Esophagus muscularis mucosa (tissue), 4 donors: Measurements from ENCODE around the gene POU5F1. TPM values are rescaled to one million over a fixed set of nuclear protein-coding genes. Genes with fewer than 3 reads are reported as not detected.
"Not testable (repeated sequence)": the region's sequence is repeated elsewhere in the genome, so short reads cannot be mapped to it uniquely, and the experiment has no call there.

ENCODE experiments used
- DNase-seq: peaks from one replicate; pipeline ENCODE4 v3.0.0-alpha.2; 2017; ENCODE audit errors: extremely low spot score
- H3K27ac ChIP-seq, 4 donors: fragments of 200-600 bp; sonication (generic); replicated peaks in 1 of 4; 1 replicate in 3 of 4; 2 replicates in 1 of 4; pipeline ENCODE4 v1.5.1; 2016 to 2019; ENCODE audit warnings: mild to moderate bottlenecking in 1 of 4
- H3K27me3 ChIP-seq, 4 donors: fragments of 200-600 bp; sonication (generic); one replicate each; pipeline versions ENCODE4 v1.5.1 to v1.6.0; 2016 to 2019
- H3K36me3 ChIP-seq, 4 donors: fragments of 200-600 bp; sonication (generic); one replicate each; pipeline ENCODE4 v1.5.1; 2016 to 2019
- H3K4me1 ChIP-seq, 4 donors: fragments of 200-600 bp; sonication (generic); one replicate each; pipeline ENCODE4 v1.5.1; 2016 to 2019
- H3K4me3 ChIP-seq, 4 donors: fragments of 200-600 bp; sonication (generic); 1 replicate in 2 of 4; 2 replicates in 2 of 4; pipeline ENCODE4 v1.5.1; 2016 to 2019; ENCODE audit warnings: mild to moderate bottlenecking in 4 of 4, moderate library complexity in 1 of 4
- H3K9me3 ChIP-seq, 4 donors: fragments of 200-600 bp; sonication (generic); 1 replicate in 3 of 4; 2 replicates in 1 of 4; pipeline ENCODE4 v1.5.1; 2016 to 2019
- EP300 ChIP-seq: sonication (generic); formaldehyde crosslinking; IDR thresholded peaks from one replicate; pipeline ENCODE4 v1.6.1; 2017; ENCODE audit warnings: antibody characterized with exemption
- POLR2A ChIP-seq: fragments of 450-650 bp; IDR thresholded peaks from one replicate; pipeline ENCODE4 v1.6.1; 2017; ENCODE audit warnings: antibody characterized with exemption, moderate library complexity, mild to moderate bottlenecking, low read depth
- POLR2AphosphoS5 ChIP-seq, 2 donors: sonication (generic); formaldehyde crosslinking; IDR thresholded peaks; one replicate each; pipeline ENCODE4 v1.6.1; 2017; ENCODE audit warnings: antibody characterized with exemption in 2 of 2
- WGBS: methylation state at CpG from one replicate; pipeline ENCODE4 v1.1.5; 2018; 5-methylcytosine and 5-hydroxymethylcytosine counted together
- intact Hi-C: fragments of 100-400 bp; cut with DNase I; formaldehyde crosslinking; loops from one replicate; pipeline ENCODE4 v1.15.1; 2023
- total RNA-seq, 4 donors: library from RNA; depleted of rRNA; stranded (reverse); fragments of >200 nt; gene quantifications; one replicate each; pipeline versions ENCODE4 v1.1.0 to v1.2.1, GENCODE V29; 2016
- TF ChIP-seq, protein P1 (sequence below), 3 experiments: fragments of 200-600 bp in 2 of 3; fragments of 450-650 bp in 1 of 3; sonication (generic) in 2 of 3; IDR thresholded peaks; one replicate each; pipeline ENCODE4 v1.5.1; 2017 to 2019; ENCODE audit warnings: antibody characterized with exemption in 3 of 3, mild to moderate bottlenecking in 2 of 3, moderate library complexity in 1 of 3

POU5F1 gene
- total RNA-seq, 4 donors from 2014 or later: 1.3 TPM; not detected in 3

DNA sequence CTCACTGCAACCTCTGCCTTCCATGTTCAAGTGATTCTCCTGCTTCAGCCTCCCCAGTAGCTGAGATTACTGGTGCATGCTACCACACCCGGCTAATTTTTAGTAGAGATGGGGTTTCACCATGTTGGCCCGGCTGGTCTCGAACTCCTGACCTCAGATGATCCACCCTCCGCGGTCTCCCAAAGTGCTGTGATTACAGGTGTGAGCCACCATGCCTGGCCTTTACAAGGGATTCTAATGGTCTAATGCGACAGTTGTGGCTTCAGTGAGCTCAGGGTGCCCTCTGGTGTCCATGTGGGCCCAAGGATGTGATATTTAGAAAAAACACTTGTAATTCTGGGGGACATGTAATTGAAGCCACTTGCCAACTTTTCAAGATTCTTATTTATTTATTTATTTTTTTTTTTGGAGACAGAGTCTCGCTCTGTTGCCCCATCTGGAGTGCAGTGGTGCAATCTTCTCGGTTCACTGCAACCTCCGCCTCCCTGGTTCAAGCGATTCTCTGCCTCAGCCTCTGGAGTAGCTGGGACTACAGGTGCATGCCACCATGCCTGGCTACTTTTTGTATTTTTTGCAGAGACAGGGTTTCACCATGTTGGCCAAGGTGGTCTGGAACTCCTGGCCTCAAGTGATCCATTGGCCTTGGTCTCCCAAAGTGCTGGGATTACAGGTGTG, 22.1 kb upstream of the POU5F1 start:
- TF ChIP-seq POLR2AphosphoS5 (IDR thresholded peaks at IDR 0.05): peak in 1 of 2 donors; percentile 29
- TF ChIP-seq, protein P1, sequence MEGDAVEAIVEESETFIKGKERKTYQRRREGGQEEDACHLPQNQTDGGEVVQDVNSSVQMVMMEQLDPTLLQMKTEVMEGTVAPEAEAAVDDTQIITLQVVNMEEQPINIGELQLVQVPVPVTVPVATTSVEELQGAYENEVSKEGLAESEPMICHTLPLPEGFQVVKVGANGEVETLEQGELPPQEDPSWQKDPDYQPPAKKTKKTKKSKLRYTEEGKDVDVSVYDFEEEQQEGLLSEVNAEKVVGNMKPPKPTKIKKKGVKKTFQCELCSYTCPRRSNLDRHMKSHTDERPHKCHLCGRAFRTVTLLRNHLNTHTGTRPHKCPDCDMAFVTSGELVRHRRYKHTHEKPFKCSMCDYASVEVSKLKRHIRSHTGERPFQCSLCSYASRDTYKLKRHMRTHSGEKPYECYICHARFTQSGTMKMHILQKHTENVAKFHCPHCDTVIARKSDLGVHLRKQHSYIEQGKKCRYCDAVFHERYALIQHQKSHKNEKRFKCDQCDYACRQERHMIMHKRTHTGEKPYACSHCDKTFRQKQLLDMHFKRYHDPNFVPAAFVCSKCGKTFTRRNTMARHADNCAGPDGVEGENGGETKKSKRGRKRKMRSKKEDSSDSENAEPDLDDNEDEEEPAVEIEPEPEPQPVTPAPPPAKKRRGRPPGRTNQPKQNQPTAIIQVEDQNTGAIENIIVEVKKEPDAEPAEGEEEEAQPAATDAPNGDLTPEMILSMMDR (IDR thresholded peaks at IDR 0.05): peak; percentile 53 to 65 (median 61)
- not testable (repeated sequence) for DNase-seq, H3K9me3 ChIP-seq, H3K4me3 ChIP-seq, H3K27ac ChIP-seq, H3K36me3 ChIP-seq, H3K27me3 ChIP-seq
- WGBS: 57% methylated on average over 10 of the region's 10 CpGs
- intact Hi-C loops: loop anchor here (2.0 kb wide), 1 partner anchor 56 kb away; no protein-coding TSS in a partner anchor
- peaks cover 7 to 24% (median 16%) of the 10 kb centered on the region in 4 donors for H3K4me1 ChIP-seq

DNA sequence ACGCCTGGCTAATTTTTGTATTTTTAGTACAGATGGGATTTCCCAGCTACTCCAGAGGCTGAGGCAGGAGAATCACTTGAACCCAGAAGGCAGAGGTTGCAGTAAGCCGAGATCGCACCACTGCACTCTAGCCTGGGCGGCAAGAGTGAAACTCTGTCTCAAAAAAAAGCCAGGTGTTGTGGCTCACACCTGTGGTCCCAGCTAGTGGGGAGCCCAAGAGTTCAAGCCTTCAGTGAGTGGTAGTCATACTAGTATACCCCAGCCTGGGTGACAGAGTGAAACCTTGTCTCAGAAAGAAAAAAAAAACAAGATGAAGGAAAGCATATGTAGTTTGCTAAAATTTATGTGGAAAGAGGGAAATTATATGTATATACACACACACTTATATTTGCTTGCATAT, 20.0 kb upstream of the POU5F1 start:
- WGBS: 84% methylated on average over 4 of the region's 4 CpGs
- intact Hi-C loops: no loop called here
- DNase-seq: no peak

DNA sequence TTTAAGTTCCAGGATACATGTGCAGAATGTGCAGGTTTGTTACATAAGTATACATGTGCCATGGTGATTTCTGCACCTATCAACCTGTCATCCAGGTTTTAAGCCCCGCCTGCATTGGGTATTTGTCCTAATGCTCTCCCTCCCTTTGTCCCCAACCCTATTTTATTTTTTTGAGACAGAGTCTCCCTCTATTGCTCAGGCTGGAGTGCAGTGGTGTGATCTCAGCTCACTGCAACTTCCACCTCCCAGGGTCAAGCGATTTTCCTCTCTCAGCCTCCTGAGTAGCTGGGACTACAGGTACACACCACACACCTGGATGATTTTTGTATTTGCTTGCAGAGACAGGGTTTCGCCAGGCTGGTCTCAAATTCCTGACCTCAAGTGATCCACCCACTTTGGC, 18.7 kb upstream of the POU5F1 start:
- intact Hi-C loops, H3K27me3 ChIP-seq, H3K4me3 ChIP-seq, H3K9me3 ChIP-seq, DNase-seq, H3K27ac ChIP-seq, H3K4me1 ChIP-seq, H3K36me3 ChIP-seq: not testable (repeated sequence)
- WGBS: 86% methylated on average over 3 of the region's 3 CpGs

More for the DNA sequence above, 20.0 kb upstream of the POU5F1 start:
- H3K27ac ChIP-seq: no peak overlapping the region
- H3K27me3 ChIP-seq: no peaks in the 10 kb centered on the region
- H3K36me3 ChIP-seq: peaks cover 0 to 4% (median 0%) of the 10 kb centered on the region in 4 donors
- H3K9me3 ChIP-seq: no peaks in the 10 kb centered on the region
- H3K4me1 ChIP-seq: peaks cover 0 to 16% (median 8%) of the 10 kb centered on the region in 4 donors
- no peak for TF ChIP-seq POLR2A
- H3K4me3 ChIP-seq: no peak overlapping the region

DNA sequence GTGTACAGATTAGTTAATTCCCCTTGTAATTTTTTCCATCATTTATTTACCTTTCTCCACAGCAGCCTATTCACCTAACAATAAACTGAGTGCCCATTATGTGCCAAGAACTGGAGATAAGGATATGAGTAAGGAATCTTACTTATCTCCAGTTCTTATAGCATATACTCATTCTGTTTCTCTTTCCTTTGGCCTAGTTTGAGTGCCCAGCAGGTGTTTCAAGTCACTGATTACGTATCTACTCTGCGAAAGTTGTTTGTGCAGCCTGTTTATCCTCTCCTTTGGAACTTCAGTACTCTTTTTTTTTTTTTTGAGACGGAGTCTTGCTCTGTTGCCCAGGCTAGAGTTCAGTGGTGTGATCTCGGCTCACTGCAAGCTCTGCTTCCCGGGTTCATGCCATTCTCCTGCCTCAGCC, 17.3 kb upstream of the POU5F1 start:
- Histone ChIP-seq H3K4me1 (no peaks in the 10 kb centered on the region), H3K4me3 (no peak overlapping the region), H3K9me3 (no peaks in the 10 kb centered on the region), H3K36me3 (no peaks in the 10 kb centered on the region), H3K27ac (no peak overlapping the region), H3K27me3 (no peaks in the 10 kb centered on the region)
- no peak for TF ChIP-seq EP300
- no peak for TF ChIP-seq POLR2AphosphoS5 (IDR thresholded peaks at IDR 0.05)
- no peak for TF ChIP-seq POLR2A
- TF ChIP-seq, protein P1 (IDR thresholded peaks at IDR 0.05): no peak
- intact Hi-C loops: no loop called here
- 69% methylated on average over 5 of the region's 5 CpGs for WGBS
- no peak for DNase-seq

DNA sequence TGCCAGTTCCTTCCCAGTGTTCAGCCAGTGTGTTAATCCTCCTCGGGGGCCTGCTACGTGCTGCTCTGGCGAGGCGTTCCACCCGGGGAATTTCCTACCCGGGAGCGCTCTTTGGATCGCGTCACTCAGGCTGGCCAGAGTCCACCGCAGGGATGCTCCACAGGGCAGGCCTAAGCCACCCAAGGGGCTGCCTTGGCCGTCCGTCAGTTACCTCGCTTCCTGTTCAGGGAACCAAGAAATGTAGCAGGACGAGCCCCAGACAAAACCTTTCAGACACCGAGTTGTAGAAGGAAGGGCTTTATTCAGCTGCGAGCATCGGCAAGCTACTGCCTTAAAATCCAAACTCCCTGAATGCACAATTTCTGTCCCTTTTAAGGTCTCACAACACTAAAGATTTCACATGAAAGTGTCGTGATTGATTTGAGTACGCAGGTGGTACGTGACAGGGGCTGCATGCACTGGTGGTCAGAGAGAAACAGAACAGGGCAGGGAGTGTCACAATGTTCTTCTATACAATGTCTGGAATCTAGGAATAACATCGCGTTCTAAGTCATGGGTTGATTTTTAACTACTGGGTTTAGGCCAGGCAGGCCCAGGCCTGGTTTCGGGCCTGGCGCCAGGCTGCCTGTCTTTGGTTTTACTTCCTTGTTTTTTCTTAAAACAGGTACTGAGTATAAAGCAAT, 15.7 kb upstream of the POU5F1 start:
- peak overlapping the region; percentile 41 to 70 (median 54) for H3K27ac ChIP-seq
- TF ChIP-seq EP300 (no peak), POLR2AphosphoS5 (IDR thresholded peaks at IDR 0.05) (peak; percentile 23 to 44), POLR2A (no peak)
- TF ChIP-seq, protein P1 (IDR thresholded peaks at IDR 0.05): no peak
- 85% methylated on average over 24 of the region's 24 CpGs for WGBS
- H3K4me3 ChIP-seq: peak overlapping the region; percentile 10 to 37 (median 22)
- no peaks in the 10 kb centered on the region for H3K36me3 ChIP-seq
- H3K4me1 ChIP-seq: no peaks in the 10 kb centered on the region
- H3K27me3 ChIP-seq: no peaks in the 10 kb centered on the region
- intact Hi-C loops: no loop called here
- no peak for DNase-seq
- H3K9me3 ChIP-seq: no peaks in the 10 kb centered on the region

DNA sequence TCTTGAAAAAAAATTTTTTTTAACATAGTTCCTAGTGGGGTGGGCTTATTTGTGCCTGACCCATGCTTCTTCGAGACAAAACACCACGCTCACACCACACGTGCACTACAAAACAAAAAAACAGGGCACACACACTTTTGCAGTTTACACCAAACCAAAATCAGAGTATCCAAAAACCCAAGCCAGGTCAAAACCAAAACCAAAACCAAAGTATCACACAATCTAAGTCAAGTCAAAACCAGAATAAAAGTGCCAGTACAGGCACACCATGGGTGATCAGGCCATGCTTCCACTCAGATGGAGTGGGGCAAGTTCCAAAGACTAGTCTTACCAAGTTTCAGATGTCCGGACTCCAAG, 15.2 kb upstream of the POU5F1 start:
- DNase-seq, H3K27me3 ChIP-seq, H3K9me3 ChIP-seq, H3K36me3 ChIP-seq, intact Hi-C loops, H3K4me1 ChIP-seq: not testable (repeated sequence)
- H3K27ac ChIP-seq: peak overlapping the region; percentile 41 to 70 (median 54)
- WGBS: 92% methylated on average over 4 of the region's 4 CpGs
- H3K4me3 ChIP-seq: peak overlapping the region; percentile 10 to 37 (median 22)

GRCh38 chr6:31183859-31184258, 13.4 kb upstream of the POU5F1 start:
- H3K9me3 ChIP-seq, intact Hi-C loops, H3K4me3 ChIP-seq, H3K36me3 ChIP-seq, H3K27ac ChIP-seq, DNase-seq, H3K27me3 ChIP-seq: not testable (repeated sequence)
- H3K4me1 ChIP-seq: peaks cover 0 to 18% (median 4%) of the 10 kb centered on the region in 4 donors
- 77% methylated on average over 6 of the region's 6 CpGs for WGBS

DNA sequence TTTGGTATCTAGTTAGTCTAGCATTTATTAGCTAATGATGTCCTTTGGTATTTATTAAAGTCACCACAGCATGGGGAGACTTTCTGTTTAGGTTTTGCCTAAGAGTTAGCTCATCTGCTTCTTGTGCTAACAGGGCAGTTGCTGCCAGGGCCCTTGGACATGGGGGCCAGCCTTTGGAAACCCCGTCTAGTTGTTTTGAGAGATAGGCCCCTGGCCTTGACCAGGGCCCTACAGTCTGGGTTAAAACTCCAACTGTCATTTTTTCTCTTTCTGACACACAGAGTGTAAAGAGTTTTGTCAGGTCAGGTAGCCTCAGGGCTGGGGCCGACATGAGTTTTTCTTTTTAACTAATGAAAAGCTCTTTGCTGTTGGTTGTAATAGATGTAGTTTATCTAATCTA, 12.8 kb upstream of the POU5F1 start:
- WGBS: 58% methylated on average over 2 of the region's 2 CpGs
- H3K27me3 ChIP-seq, DNase-seq, H3K36me3 ChIP-seq, H3K27ac ChIP-seq, intact Hi-C loops, H3K4me3 ChIP-seq, H3K9me3 ChIP-seq: not testable (repeated sequence)
- peaks cover 0 to 19% (median 6%) of the 10 kb centered on the region in 4 donors for H3K4me1 ChIP-seq
